Neuronal stem cell (in vitro differentiated cells): ENCODE measurements around the gene TRA2A.
"Not testable (repeated sequence)": the region's sequence is repeated elsewhere in the genome, so short reads cannot be mapped to it uniquely, and the experiment has no call there.

ENCODE experiments used
- DNase-seq: peaks from one replicate; pipeline ENCODE4 v3.0.0-alpha.2; 2013; ENCODE audit warnings: low spot score
- H2AFZ ChIP-seq: one replicate; pipeline ENCODE4 v1.6.1; 2013; ENCODE audit warnings: mild to moderate bottlenecking, low read length, inconsistent platforms
- H2AK5ac ChIP-seq: 2 replicates; pipeline ENCODE4 v1.6.1; 2013; ENCODE audit warnings: low read depth, mild to moderate bottlenecking, inconsistent platforms, low read length, moderate library complexity, mixed read lengths
- H2BK120ac ChIP-seq: 2 replicates; pipeline ENCODE4 v1.6.1; 2013; ENCODE audit warnings: low read depth, mild to moderate bottlenecking, inconsistent platforms, low read length, moderate library complexity, mixed read lengths
- H2BK12ac ChIP-seq: one replicate; pipeline ENCODE4 v1.6.1; 2013; ENCODE audit warnings: low read length, inconsistent platforms
- H2BK15ac ChIP-seq: 2 replicates; pipeline ENCODE4 v1.6.1; 2013; ENCODE audit warnings: mild to moderate bottlenecking, low read length, inconsistent platforms, mixed read lengths
- H2BK5ac ChIP-seq: one replicate; pipeline ENCODE4 v1.6.1; 2013; ENCODE audit warnings: inconsistent platforms, mild to moderate bottlenecking, low read length, moderate library complexity
- H3K14ac ChIP-seq: one replicate; pipeline ENCODE4 v1.6.1; 2013; ENCODE audit warnings: low read length, inconsistent platforms
- H3K18ac ChIP-seq: 2 replicates; pipeline ENCODE4 v1.6.1; 2013; ENCODE audit warnings: low read length, inconsistent platforms
- H3K23ac ChIP-seq: 2 replicates; pipeline ENCODE4 v1.6.1; 2013; ENCODE audit warnings: low read depth, mild to moderate bottlenecking, mixed read lengths, low read length, inconsistent platforms; ENCODE audit not compliant: poor library complexity
- H3K27ac ChIP-seq: replicated peaks from 3 replicates; pipeline ENCODE4 v1.5.1; 2013; ENCODE audit warnings: low read length, inconsistent platforms
- H3K27me3 ChIP-seq, 3 experiments: 2 replicates each; pipeline ENCODE4 v1.6.1; 2013; ENCODE audit warnings: low read length in 3 of 3, mild to moderate bottlenecking in 2 of 3, inconsistent platforms in 1 of 3, low read depth in 1 of 3, mixed read lengths in 1 of 3, moderate library complexity in 1 of 3; ENCODE audit not compliant: control insufficient read depth in 3 of 3, insufficient read depth in 3 of 3
- H3K36me3 ChIP-seq, 2 donors: replicated peaks in 1 of 2; 2 replicates each; pipeline ENCODE4 v1.6.1; 2013; ENCODE audit warnings: low read length in 2 of 2; ENCODE audit not compliant: control insufficient read depth in 2 of 2, insufficient read depth in 2 of 2
- H3K4ac ChIP-seq: 2 replicates; pipeline ENCODE4 v1.6.1; 2013; ENCODE audit warnings: inconsistent platforms, mild to moderate bottlenecking, low read length, moderate library complexity
- H3K4me1 ChIP-seq, 2 donors: 1 replicate in 1 of 2; 2 replicates in 1 of 2; pipeline ENCODE4 v1.6.1; 2013; ENCODE audit warnings: low read length in 2 of 2, low read depth in 1 of 2; ENCODE audit not compliant: control insufficient read depth in 2 of 2, insufficient read depth in 1 of 2
- H3K4me2 ChIP-seq: one replicate; pipeline ENCODE4 v1.6.1; 2013; ENCODE audit warnings: mild to moderate bottlenecking, low read length, inconsistent platforms; ENCODE audit not compliant: insufficient read depth, poor library complexity, severe bottlenecking
- H3K4me3 ChIP-seq, 2 donors: 2 replicates each; pipeline ENCODE4 v1.5.1; 2013; ENCODE audit warnings: low read length in 2 of 2, mild to moderate bottlenecking in 2 of 2, inconsistent platforms in 1 of 2, moderate library complexity in 1 of 2
- H3K79me1 ChIP-seq: one replicate; pipeline ENCODE4 v1.6.1; 2013; ENCODE audit warnings: low read depth, mild to moderate bottlenecking, inconsistent platforms, low read length, moderate library complexity
- H3K9ac ChIP-seq: one replicate; pipeline ENCODE4 v1.6.1; 2013; ENCODE audit warnings: mild to moderate bottlenecking, low read depth, low read length, inconsistent platforms; ENCODE audit not compliant: poor library complexity
- H3K9me3 ChIP-seq, 2 donors: replicated peaks in 1 of 2; 2 replicates each; pipeline versions ENCODE3 to v1.6.1; 2013; ENCODE audit warnings: low read length in 2 of 2, mild to moderate bottlenecking in 2 of 2, inconsistent platforms in 1 of 2, low read depth in 1 of 2, mixed read lengths in 1 of 2, moderate library complexity in 1 of 2; ENCODE audit not compliant: control insufficient read depth in 2 of 2, insufficient read depth in 1 of 2
- H4K8ac ChIP-seq: one replicate; pipeline ENCODE4 v1.6.1; 2013; ENCODE audit warnings: low read depth, mild to moderate bottlenecking, inconsistent platforms, low read length, moderate library complexity
- H4K91ac ChIP-seq: one replicate; pipeline ENCODE4 v1.6.1; 2013; ENCODE audit warnings: low read length, low read depth, mild to moderate bottlenecking, inconsistent platforms; ENCODE audit not compliant: poor library complexity
- WGBS, 2 donors: extraction: QIAGEN DNeasy Blood & Tissue Kit; methylation state at CpG; one replicate each; pipeline ENCODE4 v1.1.7; 2013; ENCODE audit warnings: missing lambda C conversion rate in 2 of 2, mixed read lengths in 1 of 2; ENCODE audit not compliant: insufficient read length in 2 of 2, insufficient replicate concordance in 1 of 2; ENCODE audit errors: extremely low coverage in 2 of 2; 5-methylcytosine and 5-hydroxymethylcytosine counted together

TRA2A gene

GRCh38 chr7:23488714-23489113 is 43.1 kb downstream of the TRA2A start:
- not testable (repeated sequence) for H2BK120ac ChIP-seq, H2BK12ac ChIP-seq, H2BK15ac ChIP-seq, H3K4me2 ChIP-seq, H3K9ac ChIP-seq, H3K4ac ChIP-seq, H3K4me3 ChIP-seq, H3K4me1 ChIP-seq, H3K79me1 ChIP-seq, H4K8ac ChIP-seq, H3K27me3 ChIP-seq, H2AFZ ChIP-seq, H2BK5ac ChIP-seq, H3K27ac ChIP-seq, H4K91ac ChIP-seq, H3K23ac ChIP-seq, H3K18ac ChIP-seq, H3K9me3 ChIP-seq, H3K14ac ChIP-seq, DNase-seq, H2AK5ac ChIP-seq
- H3K36me3 ChIP-seq, result peaks cover 0 to 31% of the 10 kb centered on the region in 2 donors
- 100% methylated on average over 7 to 8 of the region's 13 CpGs for WGBS, 2 donors

GRCh38 chr7:23487670-23488069 is 44.1 kb downstream of the TRA2A start:
- no peak overlapping the region for H3K18ac ChIP-seq
- H3K4me3 ChIP-seq, result no peak overlapping the region
- H3K4me1 ChIP-seq, result peaks cover 2% of the 10 kb centered on the region in 2 donors
- no peak overlapping the region for H2BK5ac ChIP-seq
- H3K4ac ChIP-seq, result no peak overlapping the region
- H3K36me3 ChIP-seq, result peaks cover 0 to 30% of the 10 kb centered on the region in 2 donors
- no peaks in the 10 kb centered on the region for H3K27me3 ChIP-seq
- no peak overlapping the region for H3K27ac ChIP-seq
- no peak overlapping the region for H3K4me2 ChIP-seq
- H2AFZ ChIP-seq, result no peak overlapping the region
- no peak for DNase-seq
- H2BK120ac ChIP-seq, result no peak overlapping the region
- H3K79me1 ChIP-seq, result no peaks in the 10 kb centered on the region
- no peak overlapping the region for H2BK12ac ChIP-seq
- H3K9me3 ChIP-seq, result no peaks in the 10 kb centered on the region
- WGBS, 2 donors, result no CpG with 5 or more reads among the region's 4 CpGs
- no peak overlapping the region for H2BK15ac ChIP-seq
- H3K14ac ChIP-seq, result no peak overlapping the region
- H4K8ac ChIP-seq, result no peak overlapping the region
- no peak overlapping the region for H3K23ac ChIP-seq
- no peak overlapping the region for H2AK5ac ChIP-seq
- H3K9ac ChIP-seq, result no peak overlapping the region
- H4K91ac ChIP-seq, result no peak overlapping the region

- no peak overlapping the region for H2AFZ ChIP-seq
- H2BK12ac ChIP-seq, result no peak overlapping the region
- no peak overlapping the region for H3K4me2 ChIP-seq
- H2BK5ac ChIP-seq, result no peak overlapping the region
- H2BK15ac ChIP-seq, result no peak overlapping the region
- H3K9me3 ChIP-seq, result no peaks in the 10 kb centered on the region
- H3K27me3 ChIP-seq, result no peaks in the 10 kb centered on the region
- no peak overlapping the region for H3K9ac ChIP-seq
- H3K4me1 ChIP-seq, result peaks cover 2% of the 10 kb centered on the region in 2 donors
- no peak overlapping the region for H3K4me3 ChIP-seq
- H3K4ac ChIP-seq, result no peak overlapping the region
- H2AK5ac ChIP-seq, result no peak overlapping the region
- no peak for DNase-seq
- peak overlapping the region; percentile 25 for H3K27ac ChIP-seq
- no peak overlapping the region for H4K91ac ChIP-seq
- H2BK120ac ChIP-seq, result no peak overlapping the region
- WGBS, 2 donors, result no CpG with 5 or more reads among the region's 13 CpGs
- H3K18ac ChIP-seq, result no peak overlapping the region
- peaks cover 0 to 24% of the 10 kb centered on the region in 2 donors for H3K36me3 ChIP-seq
- no peak overlapping the region for H3K23ac ChIP-seq
- no peak overlapping the region for H3K14ac ChIP-seq
- no peaks in the 10 kb centered on the region for H3K79me1 ChIP-seq
- no peak overlapping the region for H4K8ac ChIP-seq
Observed at GRCh38 chr7:23486002-23486773, 45.6 kb downstream of the TRA2A start.

GRCh38 chr7:23482686-23483085 is 49.1 kb downstream of the TRA2A start:
- Histone ChIP-seq H3K18ac (no peak overlapping the region), H2BK5ac (no peak overlapping the region), H3K9me3 (no peaks in the 10 kb centered on the region), H3K27ac (no peak overlapping the region), H3K36me3 (peaks cover 0 to 27% of the 10 kb centered on the region in 2 donors), H2AK5ac (no peak overlapping the region), H2BK15ac (no peak overlapping the region), H4K91ac (no peak overlapping the region), H2BK120ac (no peak overlapping the region), H3K27me3 (no peaks in the 10 kb centered on the region), H3K4ac (no peak overlapping the region), H3K4me2 (no peak overlapping the region), H2BK12ac (no peak overlapping the region), H3K4me3 (no peak overlapping the region), H3K4me1 (peaks cover 2% of the 10 kb centered on the region in 2 donors), H3K9ac (no peak overlapping the region), H2AFZ (no peak overlapping the region), H3K14ac (no peak overlapping the region), H3K23ac (no peak overlapping the region), H4K8ac (no peak overlapping the region), H3K79me1 (peaks cover 1% of the 10 kb centered on the region)
- WGBS, 2 donors, result no CpG with 5 or more reads among the region's 4 CpGs
- no peak for DNase-seq
